ENCODE data around the gene ZFP36L2. TPM values are rescaled to one million over a fixed set of nuclear protein-coding genes. Genes with fewer than 3 reads are reported as not detected.

The ZFP36L2 gene
- total and polyA plus RNA-seq, 9 of the 15 experiments (the other 6 are each of a cell fraction or from before 2014, with no cell fraction given) = 4.1 to 60.6 (median 20.3) TPM

DNA sequence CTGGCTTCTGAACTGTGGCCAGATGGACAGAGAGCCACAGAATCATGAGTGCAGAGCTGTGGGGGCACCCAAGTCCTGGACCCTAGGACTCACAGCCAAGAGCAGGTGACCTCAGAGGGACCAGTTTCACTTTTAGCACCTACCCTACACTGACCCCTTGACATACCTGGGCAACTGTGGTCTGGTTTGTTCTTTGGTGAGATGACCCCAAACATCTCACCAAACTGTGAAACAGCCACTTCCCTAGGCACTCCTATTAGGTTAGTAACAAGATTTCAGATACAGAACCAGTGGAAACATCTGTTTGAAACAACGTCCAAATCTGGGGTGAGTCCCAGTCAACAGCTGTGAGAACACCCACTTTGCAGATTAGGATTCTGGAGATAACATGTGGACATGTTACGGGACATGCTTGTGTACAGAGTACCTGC, 1.9 kb upstream of the ZFP36L2 start:
- H3K4me1 ChIP-seq (replicated peaks in 1 of 2; ENCODE audit: control insufficient read depth in 2 of 2, insufficient read depth in 2 of 2, low read length in 2 of 2) = peaks cover 12 to 41% of the 10 kb centered on the region in 2 experiments; a peak in 4 of 5 replicates
- in situ Hi-C loops (cut with MboI) (loop anchor here (5.0 to 10.0 kb wide), 3 partner anchors 54 to 401 kb away; no protein-coding TSS in a partner anchor), intact Hi-C loops (cut with micrococcal nuclease) (loop anchor here (5.0 kb wide), 3 partner anchors 186 to 314 kb away; no protein-coding TSS in a partner anchor)
- peak in 2 of 4 experiments; percentile 47 to 55 for DNase-seq (ENCODE audit: extremely low read depth in 1 of 4, low spot score in 3 of 4)
- H2AFZ ChIP-seq (ENCODE audit: low read depth, low read length) = no peak overlapping the region
- no peaks in the 10 kb centered on the region; the same call in 1 of the 2 replicates for H4K20me1 ChIP-seq (replicated peaks; ENCODE audit: control insufficient read depth, insufficient read depth, low read length)
- H3K4me2 ChIP-seq (ENCODE audit: insufficient read depth, low read length) = peak overlapping the region; percentile 76
- H3K27ac ChIP-seq (ENCODE audit: extremely low read depth, low read depth, low read length) = no peak overlapping the region
- H3K9me3 ChIP-seq (replicated peaks; ENCODE audit: control insufficient read depth, insufficient read depth, low read depth, low read length) = no peaks in the 10 kb centered on the region
- peaks cover 45% of the 10 kb centered on the region for H3K79me2 ChIP-seq (ENCODE audit: control insufficient read depth, insufficient read depth, low read length)
- no peaks in the 10 kb centered on the region for H3K27me3 ChIP-seq (ENCODE audit: control insufficient read depth in 2 of 2, insufficient read depth in 2 of 2, low read length in 2 of 2)
- ChIA-PET CTCF (ENCODE audit: low intra/inter-chr PET ratio) (interaction anchor here (1.1 to 6.3 kb wide), 8 partner anchors 205 to 400 kb away, joined by 3 to 41 read pairs (median 23); no protein-coding TSS in a partner anchor), POLR2A (interaction anchor here (0.6 to 2.1 kb wide), 11 partner anchors 13 to 406 kb away, joined by 3 to 9 read pairs (median 4); no protein-coding TSS in a partner anchor)
- WGBS (ENCODE audit: insufficient coverage, low coverage, missing lambda C conversion rate) = 11% methylated on average over 2 of the region's 2 CpGs
- H3K36me3 ChIP-seq (ENCODE audit: control insufficient read depth, insufficient read depth, low read length) = peaks cover 32% of the 10 kb centered on the region; the same call in 2 of the 3 replicates
- peak; percentile 81 for FAIRE-seq
- no peaks in the 10 kb centered on the region for H3K9me1 ChIP-seq (ENCODE audit: control insufficient read depth, insufficient read depth, low read length)
- ATAC-seq = no peak
- no peak overlapping the region for H3K4me3 ChIP-seq
- peak overlapping the region in 1 of 2 experiments; percentile 67; a peak in 1 of 4 replicates for H3K9ac ChIP-seq (ENCODE audit: insufficient read depth in 1 of 2, low read depth in 2 of 2, low read length in 2 of 2)
- no TSS peak for BruUV-seq (replicated peaks)
- TF ChIP-seq TCF3 (CRISPR knock-in tag; IDR thresholded peaks at IDR 0.05) (peak; percentile 40; the same call in 1 of the 2 replicates), RFX5 (IDR thresholded peaks at IDR 0.05; ENCODE audit: low read depth, low read length) (no peak), ZC3H8 (IDR thresholded peaks at IDR 0.05) (no peak), ZNF143 (CRISPR knock-in tag; IDR thresholded peaks at IDR 0.05) (no peak), NCOA1 (IDR thresholded peaks at IDR 0.05; ENCODE audit: low read depth) (peak; percentile 12; the same call in 1 of the 2 replicates), CBX5 (IDR thresholded peaks at IDR 0.05; ENCODE audit: borderline replicate concordance, low read depth) (no peak), SP1 (CRISPR knock-in tag; IDR thresholded peaks at IDR 0.05) (no peak), ESRRB (CRISPR knock-in tag; IDR thresholded peaks at IDR 0.05; ENCODE audit: borderline replicate concordance) (no peak), HIVEP1 (CRISPR knock-in tag; IDR thresholded peaks at IDR 0.05) (no peak), CBFA2T3 (IDR thresholded peaks at IDR 0.05) (peak; percentile 65), ZSCAN32 (CRISPR knock-in tag; IDR thresholded peaks at IDR 0.05) (no peak), POLR2AphosphoS5 (IDR thresholded peaks at IDR 0.05; ENCODE audit: control insufficient read depth, insufficient read depth, low read depth, low read length) (0 out of 2 replicates have a peak, but pooled peaks have one; percentile 31), RHOXF2B (CRISPR knock-in tag; conservative IDR thresholded peaks at IDR 0.05) (no peak), RCOR1 (IDR thresholded peaks at IDR 0.05; ENCODE audit: borderline replicate concordance in 1 of 2, low read depth in 2 of 2, low read length in 2 of 2) (peak in 1 of 2 experiments; percentile 60; a peak in 1 of 4 replicates)
- TF ChIP-seq, protein P1, sequence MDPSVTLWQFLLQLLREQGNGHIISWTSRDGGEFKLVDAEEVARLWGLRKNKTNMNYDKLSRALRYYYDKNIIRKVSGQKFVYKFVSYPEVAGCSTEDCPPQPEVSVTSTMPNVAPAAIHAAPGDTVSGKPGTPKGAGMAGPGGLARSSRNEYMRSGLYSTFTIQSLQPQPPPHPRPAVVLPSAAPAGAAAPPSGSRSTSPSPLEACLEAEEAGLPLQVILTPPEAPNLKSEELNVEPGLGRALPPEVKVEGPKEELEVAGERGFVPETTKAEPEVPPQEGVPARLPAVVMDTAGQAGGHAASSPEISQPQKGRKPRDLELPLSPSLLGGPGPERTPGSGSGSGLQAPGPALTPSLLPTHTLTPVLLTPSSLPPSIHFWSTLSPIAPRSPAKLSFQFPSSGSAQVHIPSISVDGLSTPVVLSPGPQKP (CRISPR knock-in tag; IDR thresholded peaks at IDR 0.05) = no peak
- TF ChIP-seq, protein P2, sequence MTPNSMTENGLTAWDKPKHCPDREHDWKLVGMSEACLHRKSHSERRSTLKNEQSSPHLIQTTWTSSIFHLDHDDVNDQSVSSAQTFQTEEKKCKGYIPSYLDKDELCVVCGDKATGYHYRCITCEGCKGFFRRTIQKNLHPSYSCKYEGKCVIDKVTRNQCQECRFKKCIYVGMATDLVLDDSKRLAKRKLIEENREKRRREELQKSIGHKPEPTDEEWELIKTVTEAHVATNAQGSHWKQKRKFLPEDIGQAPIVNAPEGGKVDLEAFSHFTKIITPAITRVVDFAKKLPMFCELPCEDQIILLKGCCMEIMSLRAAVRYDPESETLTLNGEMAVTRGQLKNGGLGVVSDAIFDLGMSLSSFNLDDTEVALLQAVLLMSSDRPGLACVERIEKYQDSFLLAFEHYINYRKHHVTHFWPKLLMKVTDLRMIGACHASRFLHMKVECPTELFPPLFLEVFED (CRISPR knock-in tag; conservative IDR thresholded peaks at IDR 0.05) = no peak
- TF ChIP-seq, protein P3, sequence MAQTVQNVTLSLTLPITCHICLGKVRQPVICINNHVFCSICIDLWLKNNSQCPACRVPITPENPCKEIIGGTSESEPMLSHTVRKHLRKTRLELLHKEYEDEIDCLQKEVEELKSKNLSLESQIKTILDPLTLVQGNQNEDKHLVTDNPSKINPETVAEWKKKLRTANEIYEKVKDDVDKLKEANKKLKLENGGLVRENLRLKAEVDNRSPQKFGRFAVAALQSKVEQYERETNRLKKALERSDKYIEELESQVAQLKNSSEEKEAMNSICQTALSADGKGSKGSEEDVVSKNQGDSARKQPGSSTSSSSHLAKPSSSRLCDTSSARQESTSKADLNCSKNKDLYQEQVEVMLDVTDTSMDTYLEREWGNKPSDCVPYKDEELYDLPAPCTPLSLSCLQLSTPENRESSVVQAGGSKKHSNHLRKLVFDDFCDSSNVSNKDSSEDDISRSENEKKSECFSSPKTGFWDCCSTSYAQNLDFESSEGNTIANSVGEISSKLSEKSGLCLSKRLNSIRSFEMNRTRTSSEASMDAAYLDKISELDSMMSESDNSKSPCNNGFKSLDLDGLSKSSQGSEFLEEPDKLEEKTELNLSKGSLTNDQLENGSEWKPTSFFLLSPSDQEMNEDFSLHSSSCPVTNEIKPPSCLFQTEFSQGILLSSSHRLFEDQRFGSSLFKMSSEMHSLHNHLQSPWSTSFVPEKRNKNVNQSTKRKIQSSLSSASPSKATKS (CRISPR knock-in tag; IDR thresholded peaks at IDR 0.05) = no peak

Data from K562 (cell line).